ENCODE data around the gene CRIP3. TPM values are rescaled to one million over a fixed set of nuclear protein-coding genes. Genes with fewer than 3 reads are reported as not detected.

The CRIP3 gene
- total and polyA plus RNA-seq, 2 of the 13 experiments (the other 11 are each of a cell fraction or from before 2014, with no cell fraction given) = 6.3 to 9.3 TPM

DNA sequence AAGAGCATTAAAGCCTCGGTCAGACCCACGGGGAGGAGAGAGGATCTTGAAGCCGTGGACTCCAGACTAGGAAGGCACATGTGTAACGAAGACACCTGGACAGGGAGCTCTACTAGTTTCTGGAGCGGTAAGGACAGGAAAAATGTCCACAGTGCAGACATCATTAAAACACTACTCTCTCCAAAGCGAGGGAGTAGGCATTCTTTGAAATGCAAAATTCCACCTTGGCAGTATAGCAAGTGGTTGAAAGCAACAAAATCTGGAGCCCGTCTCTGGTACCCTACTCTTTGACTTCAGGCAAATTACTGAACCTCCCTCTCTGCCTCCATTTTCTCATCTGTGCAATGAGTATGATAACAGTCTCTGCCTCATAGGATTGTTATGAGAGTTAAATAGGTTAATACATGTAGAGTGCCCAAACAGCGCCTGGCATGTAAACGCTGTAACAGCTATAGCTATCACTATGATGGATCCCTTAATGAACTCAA is 408 bp upstream of the CRIP3 start (continued):
- TF ChIP-seq NRL (CRISPR knock-in tag; IDR thresholded peaks at IDR 0.05; ENCODE audit: borderline replicate concordance) (no peak), ETV6 (CRISPR knock-in tag; conservative IDR thresholded peaks at IDR 0.05) (no peak), GLI4 (CRISPR knock-in tag; IDR thresholded peaks at IDR 0.05; ENCODE audit: borderline replicate concordance) (no peak), E2F5 (CRISPR knock-in tag; conservative IDR thresholded peaks at IDR 0.05) (no peak), SP140L (CRISPR knock-in tag; IDR thresholded peaks at IDR 0.05; ENCODE audit: borderline replicate concordance) (no peak), TARDBP (CRISPR knock-in tag; IDR thresholded peaks at IDR 0.05) (no peak), ZNF549 (CRISPR knock-in tag; IDR thresholded peaks at IDR 0.05) (no peak), GPN1 (CRISPR knock-in tag; IDR thresholded peaks at IDR 0.05; ENCODE audit: borderline replicate concordance) (no peak), ZNF7 (CRISPR knock-in tag; IDR thresholded peaks at IDR 0.05) (no peak), SP2 (CRISPR knock-in tag; IDR thresholded peaks at IDR 0.05) (no peak), EED (CRISPR knock-in tag; IDR thresholded peaks at IDR 0.05) (no peak), HMGXB3 (CRISPR knock-in tag; IDR thresholded peaks at IDR 0.05; ENCODE audit: borderline replicate concordance) (no peak; the same call in 1 of the 2 replicates), FOXK1 (CRISPR knock-in tag; IDR thresholded peaks at IDR 0.05; ENCODE audit: borderline replicate concordance, low read depth) (no peak), ARHGAP35 (CRISPR knock-in tag; IDR thresholded peaks at IDR 0.05; ENCODE audit: borderline replicate concordance) (no peak), ZNF496 (CRISPR knock-in tag; IDR thresholded peaks at IDR 0.05; ENCODE audit: insufficient replicate concordance) (no peak), ZNF781 (CRISPR knock-in tag; IDR thresholded peaks at IDR 0.05; ENCODE audit: borderline replicate concordance, not compliant biosample characterization) (no peak), HMGA1 (CRISPR knock-in tag; conservative IDR thresholded peaks at IDR 0.05) (no peak), SP4 (CRISPR knock-in tag; IDR thresholded peaks at IDR 0.05) (no peak)
- TF ChIP-seq, protein P1, sequence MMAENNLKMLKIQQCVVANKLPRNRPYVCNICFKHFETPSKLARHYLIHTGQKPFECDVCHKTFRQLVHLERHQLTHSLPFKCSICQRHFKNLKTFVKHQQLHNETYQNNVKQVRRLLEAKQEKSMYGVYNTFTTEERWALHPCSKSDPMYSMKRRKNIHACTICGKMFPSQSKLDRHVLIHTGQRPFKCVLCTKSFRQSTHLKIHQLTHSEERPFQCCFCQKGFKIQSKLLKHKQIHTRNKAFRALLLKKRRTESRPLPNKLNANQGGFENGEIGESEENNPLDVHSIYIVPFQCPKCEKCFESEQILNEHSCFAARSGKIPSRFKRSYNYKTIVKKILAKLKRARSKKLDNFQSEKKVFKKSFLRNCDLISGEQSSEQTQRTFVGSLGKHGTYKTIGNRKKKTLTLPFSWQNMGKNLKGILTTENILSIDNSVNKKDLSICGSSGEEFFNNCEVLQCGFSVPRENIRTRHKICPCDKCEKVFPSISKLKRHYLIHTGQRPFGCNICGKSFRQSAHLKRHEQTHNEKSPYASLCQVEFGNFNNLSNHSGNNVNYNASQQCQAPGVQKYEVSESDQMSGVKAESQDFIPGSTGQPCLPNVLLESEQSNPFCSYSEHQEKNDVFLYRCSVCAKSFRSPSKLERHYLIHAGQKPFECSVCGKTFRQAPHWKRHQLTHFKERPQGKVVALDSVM (CRISPR knock-in tag; IDR thresholded peaks at IDR 0.05) = 0 out of 2 replicates have a peak, but pooled peaks have one; percentile 54
- TF ChIP-seq, protein P2, sequence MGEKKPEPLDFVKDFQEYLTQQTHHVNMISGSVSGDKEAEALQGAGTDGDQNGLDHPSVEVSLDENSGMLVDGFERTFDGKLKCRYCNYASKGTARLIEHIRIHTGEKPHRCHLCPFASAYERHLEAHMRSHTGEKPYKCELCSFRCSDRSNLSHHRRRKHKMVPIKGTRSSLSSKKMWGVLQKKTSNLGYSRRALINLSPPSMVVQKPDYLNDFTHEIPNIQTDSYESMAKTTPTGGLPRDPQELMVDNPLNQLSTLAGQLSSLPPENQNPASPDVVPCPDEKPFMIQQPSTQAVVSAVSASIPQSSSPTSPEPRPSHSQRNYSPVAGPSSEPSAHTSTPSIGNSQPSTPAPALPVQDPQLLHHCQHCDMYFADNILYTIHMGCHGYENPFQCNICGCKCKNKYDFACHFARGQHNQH (CRISPR knock-in tag; IDR thresholded peaks at IDR 0.05) = no peak
